Measurements from ENCODE around the gene OSTN. TPM values are rescaled to one million over a fixed set of nuclear protein-coding genes. Genes with fewer than 3 reads are reported as not detected.

OSTN gene
- total and polyA plus RNA-seq, 9 of the 15 experiments (the other 6 are each of a cell fraction or from before 2014, with no cell fraction given) = not detected

DNA sequence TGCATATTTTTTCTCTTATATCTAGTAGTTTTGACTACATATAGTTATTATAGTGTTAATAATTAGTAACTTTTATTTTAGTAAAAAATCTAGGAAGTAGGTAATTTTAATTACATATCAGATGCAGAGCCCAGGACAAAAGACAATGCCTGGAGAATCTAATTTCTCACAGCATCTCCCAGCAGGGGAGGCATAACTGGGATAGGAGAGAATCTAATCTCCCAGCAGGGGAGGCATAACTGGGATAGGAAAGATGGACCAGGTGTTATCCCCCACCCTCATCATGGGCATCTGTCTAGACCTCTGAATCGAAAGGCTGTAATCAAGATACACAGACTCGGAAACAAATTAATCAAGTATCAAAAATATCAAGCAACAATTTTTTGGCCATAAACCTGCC is 58.2 kb downstream of the OSTN start:
- 0% methylated on average over 2 of the region's 2 CpGs for WGBS (ENCODE audit: insufficient coverage, low coverage, missing lambda C conversion rate)
- ATAC-seq (no peak), DNase-seq (ENCODE audit: extremely low read depth in 1 of 4, low spot score in 3 of 4) (no peak), FAIRE-seq (no peak)
- no peak overlapping the region for H3K9ac ChIP-seq (ENCODE audit: insufficient read depth in 1 of 2, low read depth in 2 of 2, low read length in 2 of 2)
- in situ Hi-C loops (cut with MboI) (no loop called here), intact Hi-C loops (cut with micrococcal nuclease) (loop anchor here (5.0 kb wide), 1 partner anchor 125 kb away; no protein-coding TSS in a partner anchor)
- no peak overlapping the region for H2AFZ ChIP-seq (ENCODE audit: low read depth, low read length)
- no peak overlapping the region for H3K4me2 ChIP-seq (ENCODE audit: insufficient read depth, low read length)
- H4K20me1 ChIP-seq (replicated peaks; ENCODE audit: control insufficient read depth, insufficient read depth, low read length) = no peaks in the 10 kb centered on the region
- H3K4me1 ChIP-seq (replicated peaks in 1 of 2; ENCODE audit: control insufficient read depth in 2 of 2, insufficient read depth in 2 of 2, low read length in 2 of 2) = no peaks in the 10 kb centered on the region
- ChIA-PET CTCF (ENCODE audit: low intra/inter-chr PET ratio) (no interaction called here), POLR2A (no interaction called here)
- peaks cover 0 to 5% of the 10 kb centered on the region in 2 experiments; a peak in 2 of 5 replicates for H3K27me3 ChIP-seq (ENCODE audit: control insufficient read depth in 2 of 2, insufficient read depth in 2 of 2, low read length in 2 of 2)
- H3K9me1 ChIP-seq (ENCODE audit: control insufficient read depth, insufficient read depth, low read length) = no peaks in the 10 kb centered on the region
- no peaks in the 10 kb centered on the region for H3K36me3 ChIP-seq (ENCODE audit: control insufficient read depth, insufficient read depth, low read length)
- H3K79me2 ChIP-seq (ENCODE audit: control insufficient read depth, insufficient read depth, low read length) = no peaks in the 10 kb centered on the region
- no peaks in the 10 kb centered on the region for H3K9me3 ChIP-seq (replicated peaks; ENCODE audit: control insufficient read depth, insufficient read depth, low read depth, low read length)
- TF ChIP-seq, protein P1, sequence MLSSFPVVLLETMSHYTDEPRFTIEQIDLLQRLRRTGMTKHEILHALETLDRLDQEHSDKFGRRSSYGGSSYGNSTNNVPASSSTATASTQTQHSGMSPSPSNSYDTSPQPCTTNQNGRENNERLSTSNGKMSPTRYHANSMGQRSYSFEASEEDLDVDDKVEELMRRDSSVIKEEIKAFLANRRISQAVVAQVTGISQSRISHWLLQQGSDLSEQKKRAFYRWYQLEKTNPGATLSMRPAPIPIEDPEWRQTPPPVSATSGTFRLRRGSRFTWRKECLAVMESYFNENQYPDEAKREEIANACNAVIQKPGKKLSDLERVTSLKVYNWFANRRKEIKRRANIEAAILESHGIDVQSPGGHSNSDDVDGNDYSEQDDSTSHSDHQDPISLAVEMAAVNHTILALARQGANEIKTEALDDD (IDR thresholded peaks at IDR 0.05) = no peak
- no peak for TF ChIP-seq NFATC3 (IDR thresholded peaks at IDR 0.05)
- BruUV-seq (replicated peaks) = no TSS peak
- no peak overlapping the region for H3K4me3 ChIP-seq
- H3K27ac ChIP-seq (ENCODE audit: extremely low read depth, low read depth, low read length) = no peak overlapping the region

DNA sequence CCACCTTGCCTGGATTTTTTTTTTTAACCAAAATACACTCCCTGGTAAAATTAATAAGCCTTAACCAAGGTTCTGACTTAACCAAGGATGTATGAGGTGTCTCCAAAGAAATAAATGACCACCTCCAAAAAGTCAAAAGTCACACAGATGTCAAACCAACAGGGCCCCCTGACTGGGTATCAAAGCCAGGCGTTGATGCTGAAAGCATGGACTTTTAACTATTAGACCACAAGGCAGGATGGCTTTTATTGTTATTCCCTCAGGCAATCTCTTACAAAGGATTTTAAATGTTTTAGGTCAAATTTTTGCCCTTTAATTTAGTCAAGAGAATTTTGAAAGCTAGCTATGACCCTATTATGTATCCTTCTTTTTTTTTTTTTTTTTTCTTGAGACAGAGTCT is 60.4 kb downstream of the OSTN start:
- Histone ChIP-seq H3K36me3 (ENCODE audit: control insufficient read depth, insufficient read depth, low read length) (no peaks in the 10 kb centered on the region), H3K9ac (ENCODE audit: insufficient read depth in 1 of 2, low read depth in 2 of 2, low read length in 2 of 2) (no peak overlapping the region), H2AFZ (ENCODE audit: low read depth, low read length) (no peak overlapping the region), H3K4me1 (replicated peaks in 1 of 2; ENCODE audit: control insufficient read depth in 2 of 2, insufficient read depth in 2 of 2, low read length in 2 of 2) (no peaks in the 10 kb centered on the region), H4K20me1 (replicated peaks; ENCODE audit: control insufficient read depth, insufficient read depth, low read length) (no peaks in the 10 kb centered on the region), H3K9me3 (replicated peaks; ENCODE audit: control insufficient read depth, insufficient read depth, low read depth, low read length) (no peaks in the 10 kb centered on the region), H3K27ac (ENCODE audit: extremely low read depth, low read depth, low read length) (no peak overlapping the region), H3K4me3 (no peak overlapping the region), H3K9me1 (ENCODE audit: control insufficient read depth, insufficient read depth, low read length) (no peaks in the 10 kb centered on the region), H3K27me3 (ENCODE audit: control insufficient read depth in 2 of 2, insufficient read depth in 2 of 2, low read length in 2 of 2) (peaks cover 0 to 5% of the 10 kb centered on the region in 2 experiments; a peak in 2 of 5 replicates), H3K79me2 (ENCODE audit: control insufficient read depth, insufficient read depth, low read length) (no peaks in the 10 kb centered on the region), H3K4me2 (ENCODE audit: insufficient read depth, low read length) (no peak overlapping the region)
- BruUV-seq (replicated peaks) = no TSS peak
- in situ Hi-C loops (cut with MboI) = no loop called here
- FAIRE-seq (no peak), ATAC-seq (no peak), DNase-seq (ENCODE audit: extremely low read depth in 1 of 4, low spot score in 3 of 4) (no peak)
- CTCF ChIA-PET (ENCODE audit: low intra/inter-chr PET ratio) = no interaction called here
- intact Hi-C loops (cut with micrococcal nuclease) = loop anchor here (5.0 kb wide), 1 partner anchor 123 kb away; no protein-coding TSS in a partner anchor
- WGBS (ENCODE audit: insufficient coverage, low coverage, missing lambda C conversion rate) = 0% methylated on average over 1 of the region's 1 CpG
- POLR2A ChIA-PET = no interaction called here
- TF ChIP-seq MYNN (IDR thresholded peaks at IDR 0.05) = no peak
- no peak for TF ChIP-seq MYNN (CRISPR knock-in tag; IDR thresholded peaks at IDR 0.05)
- TF ChIP-seq ZNF780A (CRISPR knock-in tag; IDR thresholded peaks at IDR 0.05) = no peak
- TF ChIP-seq MED1 (CRISPR knock-in tag; IDR thresholded peaks at IDR 0.05; ENCODE audit: borderline replicate concordance) = no peak
- TF ChIP-seq ZNF584 (CRISPR knock-in tag; IDR thresholded peaks at IDR 0.05; ENCODE audit: low read depth) = no peak
- TF ChIP-seq CREM (IDR thresholded peaks at IDR 0.05; ENCODE audit: low read depth) = no peak
- TF ChIP-seq ZNF583 (CRISPR knock-in tag; IDR thresholded peaks at IDR 0.05) = no peak
- TF ChIP-seq NR2C2 (CRISPR knock-in tag; IDR thresholded peaks at IDR 0.05) = no peak
- TF ChIP-seq NR2C2 (tag; IDR thresholded peaks at IDR 0.05) = no peak
- TF ChIP-seq ZNF384 (IDR thresholded peaks at IDR 0.05; ENCODE audit: low read depth, low read length) = no peak
- TF ChIP-seq, protein P2, sequence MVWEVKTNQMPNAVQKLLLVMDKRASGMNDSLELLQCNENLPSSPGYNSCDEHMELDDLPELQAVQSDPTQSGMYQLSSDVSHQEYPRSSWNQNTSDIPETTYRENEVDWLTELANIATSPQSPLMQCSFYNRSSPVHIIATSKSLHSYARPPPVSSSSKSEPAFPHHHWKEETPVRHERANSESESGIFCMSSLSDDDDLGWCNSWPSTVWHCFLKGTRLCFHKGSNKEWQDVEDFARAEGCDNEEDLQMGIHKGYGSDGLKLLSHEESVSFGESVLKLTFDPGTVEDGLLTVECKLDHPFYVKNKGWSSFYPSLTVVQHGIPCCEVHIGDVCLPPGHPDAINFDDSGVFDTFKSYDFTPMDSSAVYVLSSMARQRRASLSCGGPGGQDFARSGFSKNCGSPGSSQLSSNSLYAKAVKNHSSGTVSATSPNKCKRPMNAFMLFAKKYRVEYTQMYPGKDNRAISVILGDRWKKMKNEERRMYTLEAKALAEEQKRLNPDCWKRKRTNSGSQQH (CRISPR knock-in tag; IDR thresholded peaks at IDR 0.05) = no peak
- no peak for TF ChIP-seq NR4A1 (CRISPR knock-in tag; IDR thresholded peaks at IDR 0.05)
- TF ChIP-seq NR4A1 (tag; IDR thresholded peaks at IDR 0.05) = no peak
- no peak for TF ChIP-seq TCF7L2 (IDR thresholded peaks at IDR 0.05; ENCODE audit: low read depth, low read length)

Data from K562 (cell line).